Astrocyte (in vitro differentiated cells and primary cell): ENCODE results near the gene CABP2.

Experiments used
- CTCF ChIP-seq: IDR thresholded peaks from 2 replicates; pipeline ENCODE4 v1.5.1; 2011; ENCODE audit warnings: low read depth, mild to moderate bottlenecking, inconsistent platforms, low read length, moderate library complexity; ENCODE audit not compliant: insufficient read depth
- EZH2 ChIP-seq: IDR thresholded peaks from 2 replicates; pipeline ENCODE4 v1.6.1; 2012; ENCODE audit warnings: mild to moderate bottlenecking, low read length, inconsistent platforms; ENCODE audit not compliant: insufficient read depth

DNA sequence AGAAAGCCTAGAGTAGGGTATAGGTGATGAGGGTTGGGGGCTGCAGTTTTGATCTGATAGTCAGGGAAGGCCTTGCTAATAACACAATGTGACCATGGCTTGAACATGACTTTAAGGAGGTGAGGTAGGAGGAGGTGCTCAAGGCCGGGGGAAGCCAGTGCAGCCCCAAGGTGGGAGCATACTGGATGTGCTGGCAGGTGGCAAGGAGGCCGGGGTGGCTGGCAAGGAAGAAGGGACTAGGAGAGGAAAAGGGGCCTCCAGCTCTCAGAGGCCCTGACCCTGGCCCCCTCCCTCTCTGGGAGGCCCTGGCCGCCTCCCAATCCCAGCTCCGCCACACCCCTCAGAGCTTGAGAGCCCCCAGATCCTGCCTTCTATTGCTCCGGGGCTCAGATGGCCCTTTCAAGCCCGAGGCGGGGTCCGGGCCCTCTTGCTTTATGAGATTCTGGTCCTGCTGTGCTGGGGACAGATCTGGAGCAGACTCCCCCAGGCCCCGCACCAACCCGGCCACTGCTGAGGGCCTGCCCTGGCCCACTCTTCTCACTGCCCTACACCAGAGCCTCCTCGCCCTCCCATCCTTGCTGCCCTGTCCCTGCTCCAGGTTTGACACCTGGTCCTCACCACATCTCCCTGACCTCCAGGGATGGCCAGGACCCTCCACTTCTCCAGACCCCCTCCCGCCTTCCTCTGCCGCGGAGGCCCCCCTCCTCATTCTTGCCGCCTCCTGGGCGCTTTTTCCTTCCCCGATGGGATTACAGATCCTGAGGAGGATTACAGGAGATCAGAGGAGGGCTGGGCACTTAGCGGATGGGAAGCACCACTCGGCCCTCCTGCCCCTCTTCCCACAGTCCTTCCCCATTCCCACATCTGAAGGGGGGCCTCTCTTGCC, 19.9 kb downstream of the CABP2 start:
- TF ChIP-seq CTCF (no peak), EZH2 (no peak)
